Measurements from ENCODE around the gene PJA1.
A peak's percentile ranks its signal among the peaks of the same experiment; 100 is the strongest.

The PJA1 gene

DNA sequence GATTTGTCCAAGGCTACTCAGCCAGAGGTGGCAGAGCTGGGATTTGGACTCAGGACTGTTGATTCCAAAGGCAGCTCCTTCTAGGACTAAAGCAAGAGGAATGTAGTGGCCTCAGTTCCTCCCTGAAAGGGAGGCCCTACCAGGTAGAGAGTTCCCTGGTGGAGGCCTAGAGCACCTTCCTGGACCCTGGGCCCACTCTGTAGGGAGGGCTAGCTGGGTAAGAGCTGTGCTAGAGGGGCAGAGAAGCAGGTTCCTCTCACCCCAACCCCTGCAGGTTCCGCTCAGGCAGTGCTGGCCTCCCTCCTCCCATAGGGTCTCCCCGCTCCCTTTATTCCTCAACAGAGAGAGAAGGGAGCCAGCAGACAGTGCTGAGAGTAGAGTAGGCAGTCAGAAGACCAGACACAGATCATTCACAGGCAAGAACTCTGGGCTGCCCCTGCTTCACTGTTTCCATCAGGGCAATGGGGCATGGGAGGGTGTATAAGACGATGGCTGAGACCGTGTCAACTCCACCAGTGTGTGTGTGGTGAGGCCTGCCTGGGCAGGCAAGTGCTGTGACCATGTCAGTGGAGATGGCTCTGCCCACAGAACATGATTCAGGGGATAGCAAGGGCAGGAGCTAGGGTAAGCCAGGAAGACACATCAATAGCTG lies 12.4 kb upstream of the PJA1 start:
- no peak overlapping the region for H3K4me3 ChIP-seq (ENCODE audit: low read depth, low read length)
- TF ChIP-seq, protein P1, sequence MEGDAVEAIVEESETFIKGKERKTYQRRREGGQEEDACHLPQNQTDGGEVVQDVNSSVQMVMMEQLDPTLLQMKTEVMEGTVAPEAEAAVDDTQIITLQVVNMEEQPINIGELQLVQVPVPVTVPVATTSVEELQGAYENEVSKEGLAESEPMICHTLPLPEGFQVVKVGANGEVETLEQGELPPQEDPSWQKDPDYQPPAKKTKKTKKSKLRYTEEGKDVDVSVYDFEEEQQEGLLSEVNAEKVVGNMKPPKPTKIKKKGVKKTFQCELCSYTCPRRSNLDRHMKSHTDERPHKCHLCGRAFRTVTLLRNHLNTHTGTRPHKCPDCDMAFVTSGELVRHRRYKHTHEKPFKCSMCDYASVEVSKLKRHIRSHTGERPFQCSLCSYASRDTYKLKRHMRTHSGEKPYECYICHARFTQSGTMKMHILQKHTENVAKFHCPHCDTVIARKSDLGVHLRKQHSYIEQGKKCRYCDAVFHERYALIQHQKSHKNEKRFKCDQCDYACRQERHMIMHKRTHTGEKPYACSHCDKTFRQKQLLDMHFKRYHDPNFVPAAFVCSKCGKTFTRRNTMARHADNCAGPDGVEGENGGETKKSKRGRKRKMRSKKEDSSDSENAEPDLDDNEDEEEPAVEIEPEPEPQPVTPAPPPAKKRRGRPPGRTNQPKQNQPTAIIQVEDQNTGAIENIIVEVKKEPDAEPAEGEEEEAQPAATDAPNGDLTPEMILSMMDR (IDR thresholded peaks at IDR 0.05; ENCODE audit: insufficient read depth, low read length, missing control alignments) = no peak
- ChIA-PET POLR2A (no interaction called here), CTCF (interaction anchor here (1.0 to 1.4 kb wide), 2 partner anchors 45 to 84 kb away, joined by 3 to 4 read pairs; no protein-coding TSS in a partner anchor)
- DNase-seq (ENCODE audit: low read depth, low spot score) = no peak

DNA sequence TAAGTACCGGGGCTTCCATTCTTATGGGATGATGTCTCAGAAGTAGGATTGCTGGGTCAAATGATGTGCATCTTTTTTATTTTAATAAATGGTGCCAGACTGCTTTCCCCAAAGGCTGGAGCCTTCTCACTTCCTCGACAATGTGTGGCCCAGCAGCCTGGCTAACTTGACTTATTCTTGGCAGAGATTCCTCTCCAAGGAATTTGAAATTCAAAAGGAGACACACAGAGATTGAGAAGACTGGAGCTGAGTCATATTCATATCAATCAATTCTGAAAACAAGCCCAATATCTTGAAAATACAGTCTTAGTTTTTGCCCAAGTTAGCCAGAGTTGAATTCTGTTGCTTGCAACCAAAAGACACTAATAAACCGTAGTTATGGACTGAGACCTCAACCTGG lies 10.8 kb upstream of the PJA1 start:
- H3K4me3 ChIP-seq (ENCODE audit: low read depth, low read length) = no peak overlapping the region
- ChIA-PET CTCF (no interaction called here), POLR2A (no interaction called here)
- TF ChIP-seq, protein P1 (IDR thresholded peaks at IDR 0.05; ENCODE audit: insufficient read depth, low read length, missing control alignments) = no peak
- DNase-seq (ENCODE audit: low read depth, low spot score) = no peak

DNA sequence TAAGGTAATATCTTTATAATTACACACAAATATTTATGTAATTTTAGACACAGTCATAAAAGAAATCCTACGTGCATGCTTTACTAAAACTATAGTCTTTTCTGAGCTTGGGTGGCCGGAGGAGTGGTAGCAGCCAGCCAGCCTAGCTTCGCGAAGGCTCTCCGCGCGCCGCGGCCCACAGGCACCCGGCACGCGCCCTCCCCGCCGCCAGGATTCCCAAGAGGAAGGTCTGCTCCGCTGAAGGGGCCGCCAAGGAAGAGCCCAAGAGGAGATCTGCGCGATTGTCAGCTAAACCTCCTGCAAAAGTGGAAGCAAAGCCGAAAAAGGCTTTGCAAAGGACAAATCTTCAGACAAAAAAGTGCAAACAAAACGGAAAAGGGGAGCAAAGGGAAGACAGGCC lies 8.7 kb upstream of the PJA1 start:
- DNase-seq (ENCODE audit: low read depth, low spot score) = no peak
- POLR2A ChIA-PET = no interaction called here
- TF ChIP-seq, protein P1 (IDR thresholded peaks at IDR 0.05; ENCODE audit: insufficient read depth, low read length, missing control alignments) = no peak
- CTCF ChIA-PET = no interaction called here
- H3K4me3 ChIP-seq (ENCODE audit: low read depth, low read length) = no peak overlapping the region

DNA sequence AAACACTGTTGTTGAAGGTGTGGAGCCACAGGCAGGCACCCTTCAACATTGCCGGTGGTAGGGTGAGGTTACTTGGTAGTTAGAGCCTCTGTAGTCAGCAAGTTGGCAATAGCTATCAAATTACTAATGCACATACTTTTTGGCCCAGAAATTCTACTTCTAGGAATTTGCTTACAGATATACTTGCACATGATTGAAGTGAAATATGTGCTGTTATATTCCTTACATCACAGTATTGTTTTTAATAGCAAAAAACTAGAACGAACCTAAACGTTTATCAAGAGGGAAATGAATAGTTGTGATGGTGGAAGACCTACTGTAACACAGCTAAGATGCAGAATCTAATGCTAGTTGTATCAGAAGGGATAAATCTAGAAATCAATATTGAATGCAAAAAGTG lies 7.7 kb upstream of the PJA1 start:
- H3K4me3 ChIP-seq (ENCODE audit: low read depth, low read length) = no peak overlapping the region
- POLR2A ChIA-PET = no interaction called here
- TF ChIP-seq, protein P1 (IDR thresholded peaks at IDR 0.05; ENCODE audit: insufficient read depth, low read length, missing control alignments) = no peak
- DNase-seq (ENCODE audit: low read depth, low spot score) = no peak
- CTCF ChIA-PET = no interaction called here

DNA sequence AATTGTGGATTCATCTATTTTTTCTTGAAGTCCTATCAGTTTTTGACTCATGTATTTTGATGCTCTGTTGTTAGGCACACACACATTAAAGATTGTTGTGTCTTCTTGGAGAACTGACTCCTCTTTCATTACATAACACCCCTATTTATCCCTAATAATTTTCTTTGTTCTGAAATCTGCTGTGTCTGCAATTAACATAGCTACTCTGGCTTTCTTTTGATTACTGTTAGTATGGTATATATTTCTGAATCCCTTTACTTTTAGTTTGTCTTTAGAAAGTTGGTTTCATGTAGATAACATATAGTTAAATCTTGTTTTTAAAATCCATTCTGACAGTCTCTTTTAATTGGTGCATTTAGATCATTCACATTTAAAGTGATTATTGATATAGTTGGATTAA lies 5.1 kb upstream of the PJA1 start:
- CTCF ChIA-PET = no interaction called here
- no peak overlapping the region for H3K4me3 ChIP-seq (ENCODE audit: low read depth, low read length)
- no peak for DNase-seq (ENCODE audit: low read depth, low spot score)
- POLR2A ChIA-PET = no interaction called here
- TF ChIP-seq, protein P1 (IDR thresholded peaks at IDR 0.05; ENCODE audit: insufficient read depth, low read length, missing control alignments) = no peak

DNA sequence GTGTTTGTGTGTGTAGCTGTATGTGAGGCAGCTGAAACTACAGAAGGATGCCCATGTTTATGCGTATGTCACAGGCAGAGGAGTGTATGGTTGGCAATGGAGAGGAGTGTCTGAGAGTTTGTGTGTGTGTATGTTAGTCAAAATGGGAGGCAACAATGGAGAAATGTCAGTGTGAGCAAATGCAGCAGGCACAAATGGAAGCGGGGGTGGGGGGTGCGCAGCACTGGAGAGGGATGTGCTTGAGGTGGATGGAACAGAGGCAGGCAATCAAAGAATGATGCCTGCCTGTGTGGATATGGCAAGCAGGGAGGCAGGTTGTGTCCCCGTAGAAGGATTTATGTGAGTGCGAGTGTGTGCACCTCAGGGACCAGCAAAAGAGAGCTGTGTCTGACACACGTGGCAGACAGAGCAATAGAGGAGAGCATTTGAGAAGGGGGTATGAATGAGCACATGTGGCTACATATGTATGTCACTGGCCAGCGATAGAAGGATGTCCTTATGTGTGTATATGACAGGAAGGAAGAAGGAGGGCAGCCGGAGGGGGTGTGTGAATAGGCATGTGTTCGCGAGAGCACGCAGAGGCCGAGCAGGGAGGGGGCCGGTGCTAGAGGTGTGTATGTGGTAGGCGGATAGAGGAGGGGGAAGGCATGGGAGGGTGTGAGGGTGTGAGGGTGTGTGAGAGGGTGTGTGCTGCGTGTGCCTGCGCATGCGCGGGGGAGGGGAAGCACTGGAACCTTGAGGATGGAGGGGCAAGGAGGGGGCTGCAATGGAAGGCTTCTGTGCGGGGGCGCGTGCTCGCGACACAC lies 1.1 kb downstream of the PJA1 start:
- CTCF ChIA-PET = no interaction called here

More for the DNA sequence above, 1.1 kb downstream of the PJA1 start:
- TF ChIP-seq, protein P1 (IDR thresholded peaks at IDR 0.05; ENCODE audit: insufficient read depth, low read length, missing control alignments) = no peak
- H3K4me3 ChIP-seq (ENCODE audit: low read depth, low read length) = peak overlapping the region; percentile 73
- POLR2A ChIA-PET = interaction anchor here (2.0 kb wide), 1 partner anchor 335 kb away, joined by 11 read pairs; the partner anchor contains the start of gene EFNB1
- no peak for DNase-seq (ENCODE audit: low read depth, low spot score)

Measured in AG04449 (cell line).